ENCODE results near the gene MAS1.

DNA sequence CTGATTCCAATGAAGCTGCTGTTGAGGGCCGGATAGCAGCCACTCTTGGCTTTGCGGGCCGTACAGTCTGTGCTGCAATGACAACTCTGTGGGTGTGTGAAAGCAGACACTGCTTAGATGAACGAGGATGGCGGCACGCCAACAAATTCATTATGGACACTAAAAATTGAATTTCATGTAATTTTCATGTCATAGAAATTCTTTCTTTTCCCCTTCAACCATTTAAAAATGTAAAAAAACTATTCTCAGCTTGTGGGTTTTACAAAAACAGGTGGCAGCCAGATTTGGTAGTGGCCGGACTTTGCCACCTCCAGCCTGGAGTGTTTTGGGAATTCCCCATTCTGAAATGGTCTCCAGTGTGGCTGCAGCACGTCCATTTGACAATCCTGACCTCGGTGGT, 26.0 kb downstream of the MAS1 start:
- TF ChIP-seq, protein P1, sequence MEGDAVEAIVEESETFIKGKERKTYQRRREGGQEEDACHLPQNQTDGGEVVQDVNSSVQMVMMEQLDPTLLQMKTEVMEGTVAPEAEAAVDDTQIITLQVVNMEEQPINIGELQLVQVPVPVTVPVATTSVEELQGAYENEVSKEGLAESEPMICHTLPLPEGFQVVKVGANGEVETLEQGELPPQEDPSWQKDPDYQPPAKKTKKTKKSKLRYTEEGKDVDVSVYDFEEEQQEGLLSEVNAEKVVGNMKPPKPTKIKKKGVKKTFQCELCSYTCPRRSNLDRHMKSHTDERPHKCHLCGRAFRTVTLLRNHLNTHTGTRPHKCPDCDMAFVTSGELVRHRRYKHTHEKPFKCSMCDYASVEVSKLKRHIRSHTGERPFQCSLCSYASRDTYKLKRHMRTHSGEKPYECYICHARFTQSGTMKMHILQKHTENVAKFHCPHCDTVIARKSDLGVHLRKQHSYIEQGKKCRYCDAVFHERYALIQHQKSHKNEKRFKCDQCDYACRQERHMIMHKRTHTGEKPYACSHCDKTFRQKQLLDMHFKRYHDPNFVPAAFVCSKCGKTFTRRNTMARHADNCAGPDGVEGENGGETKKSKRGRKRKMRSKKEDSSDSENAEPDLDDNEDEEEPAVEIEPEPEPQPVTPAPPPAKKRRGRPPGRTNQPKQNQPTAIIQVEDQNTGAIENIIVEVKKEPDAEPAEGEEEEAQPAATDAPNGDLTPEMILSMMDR (conservative IDR thresholded peaks at IDR 0.05; ENCODE audit: low read length) = no peak
- no peak for TF ChIP-seq EZH2phosphoT487 (IDR thresholded peaks at IDR 0.05; ENCODE audit: borderline replicate concordance)

Measured in Loucy (cell line).